Measurements from ENCODE around the gene ITPKA.

- no peak for TF ChIP-seq CTCF (conservative IDR thresholded peaks at IDR 0.05; ENCODE audit: low read depth, low read length)
- no peak for TF ChIP-seq EZH2 (IDR thresholded peaks at IDR 0.05; ENCODE audit: borderline replicate concordance, low read depth, low read length, poor library complexity, severe bottlenecking)
Observed at GRCh38 chr15:41498657-41499056, 5.0 kb downstream of the ITPKA start.
